ENCODE results near the gene OR2B6.

DNA sequence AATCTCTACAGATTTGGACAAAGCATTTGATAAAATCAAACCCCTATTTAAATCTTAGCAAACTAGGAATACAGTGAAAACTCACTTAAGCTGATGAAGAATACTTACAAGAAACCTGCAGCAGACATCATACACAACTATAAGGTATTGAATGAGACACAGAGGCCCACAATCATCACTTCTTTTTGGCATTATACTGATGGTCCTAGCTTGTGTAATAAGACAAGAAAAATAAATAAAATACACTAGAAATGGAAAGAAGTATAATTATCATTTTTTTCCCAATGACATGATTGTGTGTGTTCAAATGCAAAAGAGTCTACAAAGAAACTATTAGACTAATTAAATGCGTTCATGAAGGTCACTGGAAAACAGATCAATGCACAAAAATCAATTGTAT is 8.8 kb upstream of the OR2B6 start:
- TF ChIP-seq, protein P1, sequence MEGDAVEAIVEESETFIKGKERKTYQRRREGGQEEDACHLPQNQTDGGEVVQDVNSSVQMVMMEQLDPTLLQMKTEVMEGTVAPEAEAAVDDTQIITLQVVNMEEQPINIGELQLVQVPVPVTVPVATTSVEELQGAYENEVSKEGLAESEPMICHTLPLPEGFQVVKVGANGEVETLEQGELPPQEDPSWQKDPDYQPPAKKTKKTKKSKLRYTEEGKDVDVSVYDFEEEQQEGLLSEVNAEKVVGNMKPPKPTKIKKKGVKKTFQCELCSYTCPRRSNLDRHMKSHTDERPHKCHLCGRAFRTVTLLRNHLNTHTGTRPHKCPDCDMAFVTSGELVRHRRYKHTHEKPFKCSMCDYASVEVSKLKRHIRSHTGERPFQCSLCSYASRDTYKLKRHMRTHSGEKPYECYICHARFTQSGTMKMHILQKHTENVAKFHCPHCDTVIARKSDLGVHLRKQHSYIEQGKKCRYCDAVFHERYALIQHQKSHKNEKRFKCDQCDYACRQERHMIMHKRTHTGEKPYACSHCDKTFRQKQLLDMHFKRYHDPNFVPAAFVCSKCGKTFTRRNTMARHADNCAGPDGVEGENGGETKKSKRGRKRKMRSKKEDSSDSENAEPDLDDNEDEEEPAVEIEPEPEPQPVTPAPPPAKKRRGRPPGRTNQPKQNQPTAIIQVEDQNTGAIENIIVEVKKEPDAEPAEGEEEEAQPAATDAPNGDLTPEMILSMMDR (IDR thresholded peaks at IDR 0.05): no peak
- no peak for TF ChIP-seq POLR2A (IDR thresholded peaks at IDR 0.05)

Measured in Peyer's patch (tissue), 4 donors.